Bronchial epithelial cell (primary cell): ENCODE data around the gene MICU1. TPM values are rescaled to one million over a fixed set of nuclear protein-coding genes. Genes with fewer than 3 reads are reported as not detected.

Experiments used
- DNase-seq: peaks from one replicate; pipeline ENCODE4 v3.0.0-alpha.2; 2010; ENCODE audit warnings: low read depth
- FAIRE-seq: peaks from 2 replicates; lab custom pipeline; 2011; peaks lifted over from hg19 to GRCh38; lab: Jason Lieb, UNC
- H3K27me3 ChIP-seq: 2 replicates; pipeline ENCODE4 v1.5.1; 2011; ENCODE audit warnings: low read length; ENCODE audit not compliant: control insufficient read depth, insufficient read depth
- H3K36me3 ChIP-seq: 2 replicates; pipeline ENCODE4 v1.5.1; 2011; ENCODE audit warnings: low read length; ENCODE audit not compliant: control insufficient read depth, insufficient read depth
- H3K4me3 ChIP-seq: 2 replicates; pipeline ENCODE4 v1.5.1; 2011; ENCODE audit warnings: mild to moderate bottlenecking, low read depth, low read length, control low read depth
- CTCF ChIP-seq: IDR thresholded peaks from 2 replicates; pipeline ENCODE4 v1.5.1; 2011; ENCODE audit warnings: mild to moderate bottlenecking, moderate library complexity, low read length, control low read depth, inconsistent platforms; ENCODE audit not compliant: insufficient read depth, severe bottlenecking
- total RNA-seq: library from RNA; depleted of rRNA; stranded (reverse); fragments of >200 nt; gene quantifications from 2 replicates; pipeline ENCODE4 v1.2.1, GENCODE V29; 2014

The MICU1 gene
- total RNA-seq, 1 donor from 2014 or later = 20.8 TPM

- FAIRE-seq (no peak), DNase-seq (peak; percentile 75)
- peak; percentile 13 for TF ChIP-seq CTCF
- H3K27me3 ChIP-seq = no peaks in the 10 kb centered on the region
- H3K36me3 ChIP-seq = peaks cover 12% of the 10 kb centered on the region
- no peak overlapping the region for H3K4me3 ChIP-seq
Measured at GRCh38 chr10:72334825-72335393, 291.0 kb downstream of the MICU1 start.

- no peak for FAIRE-seq
- Histone ChIP-seq H3K36me3 (peaks cover 12% of the 10 kb centered on the region), H3K27me3 (no peaks in the 10 kb centered on the region), H3K4me3 (no peak overlapping the region)
- TF ChIP-seq CTCF = no peak
- DNase-seq = no peak
Measured at GRCh38 chr10:72334196-72334824, 291.6 kb downstream of the MICU1 start.

DNA sequence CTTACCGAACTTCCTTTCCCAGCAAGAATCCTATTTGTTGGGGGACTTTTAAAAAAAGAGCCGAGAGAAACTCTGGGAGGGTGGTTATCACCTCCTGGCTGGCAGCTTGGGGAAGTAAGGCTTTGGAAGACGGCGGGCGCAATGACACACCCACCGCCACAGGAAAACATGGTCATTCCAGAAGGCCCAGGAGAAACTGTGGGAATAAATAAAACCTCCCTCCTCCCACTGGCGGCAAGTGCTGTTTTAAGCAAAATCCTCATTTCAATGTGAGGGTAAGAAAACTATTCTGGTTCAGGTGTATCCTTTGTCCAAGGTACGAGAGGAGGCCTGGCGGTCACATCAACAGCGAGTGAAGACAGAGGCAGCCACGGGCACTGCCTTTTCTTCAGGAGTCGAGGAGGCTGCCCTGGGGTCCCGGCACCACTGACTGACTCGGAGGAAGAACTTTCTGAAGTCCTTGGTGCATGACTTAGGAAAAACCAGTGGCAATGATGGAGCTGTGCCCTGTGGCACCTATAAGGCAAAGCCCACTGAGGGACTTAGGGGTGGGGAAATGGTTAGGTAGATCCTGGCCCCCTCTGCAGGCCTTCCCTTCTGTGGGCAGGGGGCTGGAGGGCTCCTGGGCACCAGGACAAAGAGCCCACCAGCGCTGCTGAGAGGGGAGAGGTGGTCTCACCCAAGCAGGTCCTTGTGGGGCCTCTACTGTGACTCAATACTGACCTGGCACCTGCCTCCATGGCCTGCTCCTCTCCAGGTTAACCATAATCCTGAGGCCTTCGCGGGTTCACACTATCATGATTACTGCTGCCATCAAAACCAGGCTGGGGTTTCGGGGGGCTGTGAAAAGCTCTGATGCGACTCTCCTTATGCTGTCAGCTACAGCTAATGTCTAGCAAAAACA lies 292.5 kb downstream of the MICU1 start:
- TF ChIP-seq CTCF = no peak
- no peaks in the 10 kb centered on the region for H3K27me3 ChIP-seq
- FAIRE-seq (no peak), DNase-seq (no peak)
- no peak overlapping the region for H3K4me3 ChIP-seq
- peaks cover 12% of the 10 kb centered on the region for H3K36me3 ChIP-seq

DNA sequence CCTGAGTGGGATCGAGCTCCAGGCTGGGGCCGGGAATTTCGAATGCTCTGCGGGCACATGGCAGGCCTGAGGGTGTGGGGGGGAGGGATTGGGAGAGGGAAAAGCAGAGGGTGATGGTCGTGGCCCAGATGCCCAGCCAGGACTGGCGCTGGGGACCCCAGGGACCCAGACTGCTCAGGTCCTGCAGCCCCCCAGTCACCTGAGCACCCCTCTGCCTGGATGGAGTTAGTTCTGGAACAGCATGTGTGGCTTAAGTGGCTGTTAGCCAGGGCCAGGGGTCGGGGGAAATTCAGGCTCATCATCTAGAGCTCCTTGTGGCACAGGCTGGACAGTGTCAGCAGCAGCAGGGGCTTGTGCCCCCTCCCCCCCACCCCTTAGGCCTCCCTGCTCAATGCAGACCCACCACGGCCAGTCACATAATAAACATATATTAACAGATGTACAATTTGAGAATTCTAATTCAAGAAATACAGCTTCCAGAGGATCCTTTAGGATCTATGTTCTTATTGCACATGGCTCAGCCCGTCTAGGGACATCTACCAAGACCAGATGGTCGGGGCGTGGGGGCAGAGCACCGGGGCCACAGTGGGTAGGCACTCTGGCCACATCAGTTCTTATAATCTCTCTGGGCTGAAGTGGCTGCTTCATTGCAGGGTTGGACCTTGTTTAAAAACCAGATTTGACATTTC lies 293.3 kb downstream of the MICU1 start:
- DNase-seq = no peak
- TF ChIP-seq CTCF = no peak
- Histone ChIP-seq H3K27me3 (no peaks in the 10 kb centered on the region), H3K36me3 (peaks cover 11% of the 10 kb centered on the region), H3K4me3 (no peak overlapping the region)
- no peak for FAIRE-seq

GRCh38 chr10:72331575-72332422 lies 294.1 kb downstream of the MICU1 start:
- no peak overlapping the region for H3K4me3 ChIP-seq
- peaks cover 11% of the 10 kb centered on the region for H3K36me3 ChIP-seq
- TF ChIP-seq CTCF = peak; percentile 27
- DNase-seq (peak; percentile 92), FAIRE-seq (no peak)
- no peaks in the 10 kb centered on the region for H3K27me3 ChIP-seq
